ENCODE data around the gene GAS7. TPM values are rescaled to one million over a fixed set of nuclear protein-coding genes. Genes with fewer than 3 reads are reported as not detected.

GAS7 gene
- total RNA-seq (100 to 1,000 TPM in 1 of 10 donors, 10 to 100 TPM in 9; 39.6 to 111 (median 67.7) TPM), polyA plus RNA-seq (10 to 100 TPM; 19.8 to 35.3 TPM)
- long read RNA-seq, donor 1, full-length matches to known transcripts = 10 of 33 reads
- long read RNA-seq, donor 1, partial matches to known transcripts = 2 of 33 reads
- long read RNA-seq, donor 1, other reads (novel, unspliced or antisense) = 21 of 33 reads
- long read RNA-seq, donor 2, full-length matches to known transcripts = 11 of 38 reads
- long read RNA-seq, donor 2, partial matches to known transcripts = 6 of 38 reads
- long read RNA-seq, donor 2, other reads (novel, unspliced or antisense) = 21 of 38 reads
- long read RNA-seq, donor 3, transcript GAS7-219 (14 exons, 3,535 nt) = major isoform, 9 of 80 reads
- long read RNA-seq, donor 3, partial matches to known transcripts = 8 of 80 reads
- long read RNA-seq, donor 3, other reads (novel, unspliced or antisense) = 60 of 80 reads

DNA sequence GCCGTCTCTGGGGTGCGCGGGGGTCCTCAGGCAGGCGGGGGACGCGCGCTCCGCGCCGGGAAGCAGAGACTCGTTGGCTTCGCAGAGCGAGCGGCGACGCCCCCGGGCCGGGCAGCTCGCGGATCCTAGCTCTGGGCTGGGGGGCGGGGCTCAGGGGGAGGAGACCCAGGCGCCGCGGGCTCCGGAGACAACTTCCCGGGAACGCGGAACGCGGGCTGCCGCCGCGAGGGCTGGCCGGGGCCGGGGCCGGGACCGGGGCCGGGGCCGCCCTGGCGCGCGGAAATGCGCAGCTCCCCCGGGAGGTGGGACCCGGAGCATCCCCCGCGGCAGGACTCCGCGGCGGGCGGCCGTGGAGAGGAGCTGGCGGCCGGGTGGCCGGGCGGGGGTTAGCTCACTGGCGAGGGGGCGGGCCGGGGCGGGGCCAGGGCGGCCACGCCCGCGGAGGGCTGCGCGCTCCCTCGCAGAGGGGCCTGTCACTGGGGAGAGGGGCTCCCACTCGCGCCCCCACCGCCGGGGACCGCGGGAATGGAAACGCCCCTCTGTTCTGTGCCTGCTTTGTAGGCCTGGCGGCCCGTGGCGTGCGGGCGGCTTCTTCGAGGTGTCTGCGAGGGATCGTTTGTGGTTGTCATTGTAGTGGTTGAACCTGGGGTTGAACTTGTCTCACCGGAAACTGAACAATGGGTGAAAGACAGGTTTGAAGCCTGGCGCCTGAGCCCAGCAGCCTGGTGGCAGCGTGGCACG lies at the start of gene GAS7:
GAS7 (minus strand) TSS at position 98 of the 741 bp plus-strand sequence.
- TF ChIP-seq, protein P1, sequence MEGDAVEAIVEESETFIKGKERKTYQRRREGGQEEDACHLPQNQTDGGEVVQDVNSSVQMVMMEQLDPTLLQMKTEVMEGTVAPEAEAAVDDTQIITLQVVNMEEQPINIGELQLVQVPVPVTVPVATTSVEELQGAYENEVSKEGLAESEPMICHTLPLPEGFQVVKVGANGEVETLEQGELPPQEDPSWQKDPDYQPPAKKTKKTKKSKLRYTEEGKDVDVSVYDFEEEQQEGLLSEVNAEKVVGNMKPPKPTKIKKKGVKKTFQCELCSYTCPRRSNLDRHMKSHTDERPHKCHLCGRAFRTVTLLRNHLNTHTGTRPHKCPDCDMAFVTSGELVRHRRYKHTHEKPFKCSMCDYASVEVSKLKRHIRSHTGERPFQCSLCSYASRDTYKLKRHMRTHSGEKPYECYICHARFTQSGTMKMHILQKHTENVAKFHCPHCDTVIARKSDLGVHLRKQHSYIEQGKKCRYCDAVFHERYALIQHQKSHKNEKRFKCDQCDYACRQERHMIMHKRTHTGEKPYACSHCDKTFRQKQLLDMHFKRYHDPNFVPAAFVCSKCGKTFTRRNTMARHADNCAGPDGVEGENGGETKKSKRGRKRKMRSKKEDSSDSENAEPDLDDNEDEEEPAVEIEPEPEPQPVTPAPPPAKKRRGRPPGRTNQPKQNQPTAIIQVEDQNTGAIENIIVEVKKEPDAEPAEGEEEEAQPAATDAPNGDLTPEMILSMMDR (IDR thresholded peaks at IDR 0.05) = no peak
- 1% methylated on average over 61 to 86 of the region's 86 CpGs for WGBS, 2 donors
- DNase-seq (peak; percentile 74), ATAC-seq (peak in 7 of 8 donors; percentile 62 to 91 (median 71))
- intact Hi-C loops (cut with DNase I) = loop anchor here in 4 of 10 donors (5.0 to 10.0 kb wide), 3 partner anchors 74 to 84 kb away; no protein-coding TSS in a partner anchor
- Histone ChIP-seq H3K9me3 (peaks cover 0 to 19% (median 7%) of the 10 kb centered on the region in 11 donors), H3K4me1 (peaks cover 0 to 29% (median 11%) of the 10 kb centered on the region in 9 donors), H3K27me3 (peaks cover 0 to 26% (median 12%) of the 10 kb centered on the region in 7 donors), H3K36me3 (no peaks in the 10 kb centered on the region), H3K4me3 (peak within 1 kb of the TSS; percentile 62 to 78 (median 72)), H3K27ac (peak within 1 kb of the TSS in 8 of 10 donors; percentile 24 to 88 (median 80))

DNA sequence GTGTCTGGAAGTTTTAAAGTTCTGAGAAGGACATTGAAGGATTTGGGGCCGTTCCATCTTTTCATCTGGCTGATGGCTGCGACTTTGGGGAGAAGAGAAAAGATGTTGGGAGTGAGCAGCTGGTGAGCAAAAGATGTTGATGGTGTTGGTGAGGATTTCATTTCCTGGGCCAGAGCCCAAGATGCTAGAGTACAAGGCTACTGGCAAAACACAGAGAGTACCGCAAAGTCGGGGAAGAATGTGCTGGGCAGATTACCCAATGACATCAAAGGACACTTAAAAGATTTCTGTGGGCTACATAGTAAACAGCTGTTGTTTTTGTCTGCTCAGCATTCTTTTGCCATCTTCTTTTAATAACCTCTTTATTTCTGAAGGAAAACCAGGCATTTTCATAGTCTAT lies 49.4 kb upstream of the GAS7 start:
- H3K27ac ChIP-seq = no peak overlapping the region
- H3K36me3 ChIP-seq = no peaks in the 10 kb centered on the region
- ATAC-seq (no peak), DNase-seq (no peak)
- peaks cover 0 to 7% (median 0%) of the 10 kb centered on the region in 9 donors for H3K4me1 ChIP-seq
- H3K9me3 ChIP-seq = no peaks in the 10 kb centered on the region
- 54 to 68% methylated on average over 4 of the region's 4 CpGs for WGBS, 2 donors
- TF ChIP-seq, protein P1 (IDR thresholded peaks at IDR 0.05) = no peak
- intact Hi-C loops (cut with DNase I) = no loop called here
- no peaks in the 10 kb centered on the region for H3K27me3 ChIP-seq
- H3K4me3 ChIP-seq = no peak overlapping the region

GRCh38 chr17:10243883-10244844 lies 45.8 kb upstream of the GAS7 start:
- 58 to 63% methylated on average over 12 of the region's 12 CpGs for WGBS, 2 donors
- Histone ChIP-seq H3K36me3 (no peaks in the 10 kb centered on the region), H3K27ac (no peak overlapping the region), H3K4me1 (peaks cover 0 to 3% (median 0%) of the 10 kb centered on the region in 9 donors), H3K27me3 (no peaks in the 10 kb centered on the region), H3K9me3 (peaks cover 0 to 3% (median 0%) of the 10 kb centered on the region in 11 donors), H3K4me3 (no peak overlapping the region)
- TF ChIP-seq, protein P1 (IDR thresholded peaks at IDR 0.05) = no peak
- intact Hi-C loops (cut with DNase I) = no loop called here
- ATAC-seq (peak in 5 of 8 donors; percentile 12 to 88 (median 42)), DNase-seq (no peak)

Measured in heart right ventricle (tissue), 16 donors.